G401 (cell line): ENCODE results near the gene ANXA2R. TPM values are rescaled to one million over a fixed set of nuclear protein-coding genes. Genes with fewer than 3 reads are reported as not detected.

Source experiments
- total RNA-seq: library from RNA; depleted of rRNA; stranded (reverse); fragments of >200 nt; shearing (Covaris generic); gene quantifications from 2 replicates; pipeline ENCODE4 v1.2.3, GENCODE V29; 2014; rRNA removed

ANXA2R gene
- total RNA-seq, 1 experiment from 2014 or later = 1.3 TPM

Other genes with a start within 250 kb of the ANXA2R start
- gene SELENOP, start 228.4 kb downstream of the ANXA2R start, total RNA-seq = 0.20 TPM in 1 of 2 replicates, not detected in the other
- 23.4 and 46.7 TPM in 2 replicates for gene ZNF131, start 80.6 kb upstream of the ANXA2R start, total RNA-seq
- 0.41 and 1.5 TPM in 2 replicates for gene NIM1K, start 151.9 kb upstream of the ANXA2R start, total RNA-seq